ENCODE measurements around the gene NKX1-1.

- TF ChIP-seq CTCF (IDR thresholded peaks at IDR 0.05) (no peak), POLR2AphosphoS5 (IDR thresholded peaks at IDR 0.05; ENCODE audit: low read depth, low read length) (no peak), REST (IDR thresholded peaks at IDR 0.05; ENCODE audit: insufficient read depth in 1 of 2, low read depth in 2 of 2, low read length in 1 of 2) (no peak), TCF7L2 (IDR thresholded peaks at IDR 0.05; ENCODE audit: low read depth, low read length) (no peak)
Measured at GRCh38 chr4:1418494-1419285, 12.4 kb upstream of the NKX1-1 start.
